A673 (cell line): Measurements from ENCODE around the gene MTERF4.

Experiments used
- EZH2 ChIP-seq: fragments of 200-600 bp; sonication (generic); IDR thresholded peaks from 2 replicates; pipeline ENCODE4 v1.6.1; 2017; ENCODE audit warnings: borderline replicate concordance, low read depth, mild to moderate bottlenecking, mixed read lengths, antibody characterized with exemption, low read length; ENCODE audit not compliant: poor library complexity, severe bottlenecking
- TF ChIP-seq, protein P1 (sequence below): fragments of 300-800, 200-600 bp; sonication (generic); conservative IDR thresholded peaks from 2 replicates; pipeline ENCODE4 v1.5.1; 2017; ENCODE audit warnings: low read depth, mild to moderate bottlenecking, antibody characterized with exemption, low read length, moderate library complexity, mixed read lengths

DNA sequence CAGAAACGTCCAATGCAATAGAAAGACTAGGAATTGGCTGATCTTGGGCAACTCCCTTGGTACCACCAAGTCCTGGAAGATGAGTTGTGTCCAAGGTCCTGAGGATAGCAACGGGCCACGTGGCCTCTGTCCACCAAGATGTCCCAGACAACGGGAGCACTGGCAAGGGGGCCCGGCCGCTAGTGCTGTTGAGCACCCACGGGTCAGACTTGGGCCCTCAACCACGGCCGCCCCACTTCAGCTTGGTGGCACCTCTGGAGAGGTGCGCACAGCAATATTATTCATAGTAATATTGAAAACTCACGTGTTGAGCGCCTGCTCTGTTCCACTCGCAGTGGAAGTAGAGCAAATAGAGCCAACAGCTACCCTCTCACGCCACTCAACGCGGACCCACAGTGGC lies 28.2 kb upstream of the MTERF4 start:
- TF ChIP-seq, protein P1, sequence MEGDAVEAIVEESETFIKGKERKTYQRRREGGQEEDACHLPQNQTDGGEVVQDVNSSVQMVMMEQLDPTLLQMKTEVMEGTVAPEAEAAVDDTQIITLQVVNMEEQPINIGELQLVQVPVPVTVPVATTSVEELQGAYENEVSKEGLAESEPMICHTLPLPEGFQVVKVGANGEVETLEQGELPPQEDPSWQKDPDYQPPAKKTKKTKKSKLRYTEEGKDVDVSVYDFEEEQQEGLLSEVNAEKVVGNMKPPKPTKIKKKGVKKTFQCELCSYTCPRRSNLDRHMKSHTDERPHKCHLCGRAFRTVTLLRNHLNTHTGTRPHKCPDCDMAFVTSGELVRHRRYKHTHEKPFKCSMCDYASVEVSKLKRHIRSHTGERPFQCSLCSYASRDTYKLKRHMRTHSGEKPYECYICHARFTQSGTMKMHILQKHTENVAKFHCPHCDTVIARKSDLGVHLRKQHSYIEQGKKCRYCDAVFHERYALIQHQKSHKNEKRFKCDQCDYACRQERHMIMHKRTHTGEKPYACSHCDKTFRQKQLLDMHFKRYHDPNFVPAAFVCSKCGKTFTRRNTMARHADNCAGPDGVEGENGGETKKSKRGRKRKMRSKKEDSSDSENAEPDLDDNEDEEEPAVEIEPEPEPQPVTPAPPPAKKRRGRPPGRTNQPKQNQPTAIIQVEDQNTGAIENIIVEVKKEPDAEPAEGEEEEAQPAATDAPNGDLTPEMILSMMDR, result no peak
- TF ChIP-seq EZH2, result no peak
